ENCODE results near the gene ZFYVE9. TPM values are rescaled to one million over a fixed set of nuclear protein-coding genes. Genes with fewer than 3 reads are reported as not detected.

The ZFYVE9 gene
- polyA plus RNA-seq, 1 donor from 2014 or later: 18.1 TPM

GRCh38 chr1:52192436-52192835, 50.5 kb downstream of the ZFYVE9 start:
- H3K27ac ChIP-seq (ENCODE audit: low read length): no peak overlapping the region
- H3K79me2 ChIP-seq (replicated peaks; ENCODE audit: insufficient read depth, low read length): no peaks in the 10 kb centered on the region
- H3K27me3 ChIP-seq (ENCODE audit: insufficient read depth, low read depth, low read length): no peaks in the 10 kb centered on the region
- no peaks in the 10 kb centered on the region for H3K9me3 ChIP-seq (ENCODE audit: low read length)
- H3F3A ChIP-seq (ENCODE audit: insufficient read depth, low read length, poor library complexity, severe bottlenecking): no peaks in the 10 kb centered on the region
- no peak overlapping the region for H2AFZ ChIP-seq (ENCODE audit: low read depth, low read length)
- no peak overlapping the region for H3K4me2 ChIP-seq (ENCODE audit: low read length)
- no peaks in the 10 kb centered on the region for H3K36me3 ChIP-seq (ENCODE audit: insufficient read depth, low read length)
- no peak overlapping the region for H3K4me3 ChIP-seq (ENCODE audit: low read length)
- H4K20me1 ChIP-seq (ENCODE audit: insufficient read depth): no peaks in the 10 kb centered on the region
- no peaks in the 10 kb centered on the region for H3K9me2 ChIP-seq (ENCODE audit: insufficient read depth, low read length)
- no peak overlapping the region for H3K9ac ChIP-seq (ENCODE audit: low read length)
- TF ChIP-seq REST (IDR thresholded peaks at IDR 0.05; ENCODE audit: borderline replicate concordance) (no peak), EP300 (conservative IDR thresholded peaks at IDR 0.05; ENCODE audit: poor library complexity, severe bottlenecking) (no peak), CTCF (IDR thresholded peaks at IDR 0.05; ENCODE audit: poor library complexity, severe bottlenecking) (no peak), SMC3 (conservative IDR thresholded peaks at IDR 0.05; ENCODE audit: poor library complexity) (no peak), POLR2AphosphoS5 (IDR thresholded peaks at IDR 0.05) (no peak), EZH2 (IDR thresholded peaks at IDR 0.05; ENCODE audit: borderline replicate concordance, insufficient read depth, low read length, poor library complexity, severe bottlenecking) (no peak), RAD21 (conservative IDR thresholded peaks at IDR 0.05) (no peak), MXI1 (conservative IDR thresholded peaks at IDR 0.05; ENCODE audit: poor library complexity, severe bottlenecking) (no peak), TAF1 (IDR thresholded peaks at IDR 0.05; ENCODE audit: low read depth) (no peak)

GRCh38 chr1:52193985-52194384, 52.1 kb downstream of the ZFYVE9 start:
- no peaks in the 10 kb centered on the region for H3K9me2 ChIP-seq (ENCODE audit: insufficient read depth, low read length)
- TF ChIP-seq POLR2AphosphoS5 (IDR thresholded peaks at IDR 0.05): no peak
- TF ChIP-seq EZH2 (IDR thresholded peaks at IDR 0.05; ENCODE audit: borderline replicate concordance, insufficient read depth, low read length, poor library complexity, severe bottlenecking): no peak
- no peak for TF ChIP-seq REST (IDR thresholded peaks at IDR 0.05; ENCODE audit: borderline replicate concordance)
- no peak for TF ChIP-seq RAD21 (conservative IDR thresholded peaks at IDR 0.05)
- no peak for TF ChIP-seq MXI1 (conservative IDR thresholded peaks at IDR 0.05; ENCODE audit: poor library complexity, severe bottlenecking)
- no peaks in the 10 kb centered on the region for H3K27me3 ChIP-seq (ENCODE audit: insufficient read depth, low read depth, low read length)
- no peaks in the 10 kb centered on the region for H3K9me3 ChIP-seq (ENCODE audit: low read length)
- H3K79me2 ChIP-seq (replicated peaks; ENCODE audit: insufficient read depth, low read length): no peaks in the 10 kb centered on the region
- no peaks in the 10 kb centered on the region for H4K20me1 ChIP-seq (ENCODE audit: insufficient read depth)
- H2AFZ ChIP-seq (ENCODE audit: low read depth, low read length): no peak overlapping the region
- H3F3A ChIP-seq (ENCODE audit: insufficient read depth, low read length, poor library complexity, severe bottlenecking): no peaks in the 10 kb centered on the region
- H3K4me3 ChIP-seq (ENCODE audit: low read length): no peak overlapping the region
- no peak overlapping the region for H3K4me2 ChIP-seq (ENCODE audit: low read length)
- no peak overlapping the region for H3K27ac ChIP-seq (ENCODE audit: low read length)
- no peaks in the 10 kb centered on the region for H3K36me3 ChIP-seq (ENCODE audit: insufficient read depth, low read length)
- no peak overlapping the region for H3K9ac ChIP-seq (ENCODE audit: low read length)
